IMR-90 (cell line): ENCODE results near the gene ALOX12. TPM values are rescaled to one million over a fixed set of nuclear protein-coding genes. Genes with fewer than 3 reads are reported as not detected.

Source experiments
- ATAC-seq: fragments of 200-7000 bp; cut with Tn5 transposase; 2 replicates; pipeline ENCODE4 v1.9.1; 2020; ENCODE audit warnings: low read depth, mild to moderate bottlenecking, moderate library complexity
- BruUV-seq: library from RNA; stranded (reverse); fragments of 400-500 nt; replicated peaks from 2 replicates; lab custom pipeline; 2021; lab: Mats Ljungman, UMichigan
- CTCF ChIA-PET: fragments of 300-600 bp; formaldehyde crosslinking; extraction: SDS; loops from one replicate; lab custom pipeline; 2021; ENCODE audit warnings: antibody characterized with exemption; lab: Yijun Ruan, JAX
- POLR2A ChIA-PET: fragments of 300-600 bp; sonication (Branson Sonifier 250); formaldehyde crosslinking; loops from one replicate; lab custom pipeline; 2022; ENCODE audit warnings: antibody characterized with exemption; ENCODE audit not compliant: unreplicated experiment; lab: Charles Lee
- DNase-seq: peaks from one replicate; pipeline ENCODE4 v3.0.0; 2013
- H2AFZ ChIP-seq: replicated peaks from 2 replicates; pipeline ENCODE3; 2013; ENCODE audit warnings: low read length, mild to moderate bottlenecking; ENCODE audit not compliant: poor library complexity
- H2AK5ac ChIP-seq: 2 replicates; pipeline ENCODE4 v1.6.1; 2013; ENCODE audit warnings: low read depth, low read length, inconsistent platforms
- H2AK9ac ChIP-seq: replicated peaks from 2 replicates; pipeline ENCODE3; 2013; ENCODE audit warnings: mild to moderate bottlenecking, low read depth, low read length, moderate library complexity; ENCODE audit not compliant: poor library complexity
- H2BK120ac ChIP-seq: 2 replicates; pipeline ENCODE4 v1.6.1; 2013; ENCODE audit warnings: low read depth, low read length, inconsistent platforms
- H2BK15ac ChIP-seq: 3 replicates; pipeline ENCODE4 v1.6.1; 2013; ENCODE audit warnings: low read depth, low read length, inconsistent platforms
- H2BK20ac ChIP-seq: 2 replicates; pipeline ENCODE4 v1.6.1; 2013; ENCODE audit warnings: low read depth, mild to moderate bottlenecking, inconsistent platforms, low read length, moderate library complexity
- H2BK5ac ChIP-seq: 2 replicates; pipeline ENCODE4 v1.6.1; 2013; ENCODE audit warnings: mild to moderate bottlenecking, low read depth, low read length, inconsistent platforms; ENCODE audit not compliant: poor library complexity, severe bottlenecking
- H3K14ac ChIP-seq: replicated peaks from 2 replicates; pipeline ENCODE4 v1.6.1; 2013; ENCODE audit warnings: low read depth, low read length, inconsistent platforms
- H3K18ac ChIP-seq: 2 replicates; pipeline ENCODE4 v1.6.1; 2013; ENCODE audit warnings: low read depth, low read length, control low read depth
- H3K23ac ChIP-seq: 2 replicates; pipeline ENCODE4 v1.6.1; 2013; ENCODE audit warnings: low read depth, low read length, inconsistent platforms
- H3K27ac ChIP-seq: 2 replicates; pipeline ENCODE4 v1.5.1; 2013; ENCODE audit warnings: mild to moderate bottlenecking, control low read depth, low read length; ENCODE audit not compliant: insufficient read depth
- H3K27me3 ChIP-seq: 2 replicates; pipeline ENCODE4 v1.6.1; 2013; ENCODE audit warnings: low read length; ENCODE audit not compliant: control insufficient read depth, insufficient read depth
- H3K36me3 ChIP-seq: 2 replicates; pipeline ENCODE4 v1.6.1; 2013; ENCODE audit warnings: low read length, mixed read lengths; ENCODE audit not compliant: control insufficient read depth, insufficient read depth
- H3K4ac ChIP-seq: 2 replicates; pipeline ENCODE4 v1.6.1; 2013; ENCODE audit warnings: low read depth, low read length, inconsistent platforms
- H3K4me1 ChIP-seq: 2 replicates; pipeline ENCODE4 v1.6.1; 2013; ENCODE audit warnings: low read length, mixed read lengths; ENCODE audit not compliant: control insufficient read depth, insufficient read depth
- H3K4me2 ChIP-seq: 2 replicates; pipeline ENCODE4 v1.6.1; 2013; ENCODE audit warnings: low read depth, mild to moderate bottlenecking, control low read depth, low read length, moderate library complexity
- H3K4me3 ChIP-seq: 2 replicates; pipeline ENCODE4 v1.5.1; 2013; ENCODE audit warnings: low read depth, mild to moderate bottlenecking, control low read depth, low read length, moderate library complexity; ENCODE audit not compliant: insufficient read depth
- H3K56ac ChIP-seq: 2 replicates; pipeline ENCODE4 v1.6.1; 2013; ENCODE audit warnings: low read length, inconsistent platforms; ENCODE audit not compliant: insufficient read depth; ENCODE audit errors: extremely low read depth
- H3K79me1 ChIP-seq, 2 experiments: 2 replicates each; pipeline ENCODE4 v1.6.1; 2013; ENCODE audit warnings: low read length in 2 of 2, inconsistent platforms in 1 of 2, low read depth in 1 of 2
- H3K9ac ChIP-seq: 2 replicates; pipeline ENCODE4 v1.6.1; 2013; ENCODE audit warnings: low read depth, low read length, control low read depth
- H3K9me1 ChIP-seq: 2 replicates; pipeline ENCODE4 v1.6.1; 2013; ENCODE audit warnings: low read length, inconsistent platforms; ENCODE audit not compliant: insufficient read depth
- H3K9me3 ChIP-seq: 2 replicates; pipeline ENCODE4 v1.6.1; 2013; ENCODE audit warnings: low read length; ENCODE audit not compliant: control insufficient read depth, insufficient read depth
- H4K20me1 ChIP-seq: 2 replicates; pipeline ENCODE4 v1.6.1; 2013; ENCODE audit warnings: low read length, inconsistent platforms; ENCODE audit not compliant: insufficient read depth
- H4K5ac ChIP-seq: 2 replicates; pipeline ENCODE4 v1.6.1; 2013; ENCODE audit warnings: mild to moderate bottlenecking, low read depth, low read length, control low read depth
- H4K8ac ChIP-seq, 2 experiments: 2 replicates each; pipeline ENCODE4 v1.6.1; 2013; ENCODE audit warnings: low read depth in 2 of 2, low read length in 2 of 2, control low read depth in 1 of 2, inconsistent platforms in 1 of 2
- H4K91ac ChIP-seq: 2 replicates; pipeline ENCODE4 v1.6.1; 2013; ENCODE audit warnings: low read depth, low read length, inconsistent platforms; ENCODE audit not compliant: insufficient read depth
- BHLHE40 ChIP-seq: fragments of 150-350 bp; IDR thresholded peaks from 2 replicates; pipeline ENCODE4 v1.6.1; 2016; ENCODE audit warnings: mild to moderate bottlenecking, low read depth, low read length
- CEBPB ChIP-seq: IDR thresholded peaks from 2 replicates; pipeline ENCODE4 v1.6.1; 2012; ENCODE audit warnings: low read depth, low read length, improper control_type of control experiment
- CHD1 ChIP-seq: IDR thresholded peaks from 2 replicates; pipeline ENCODE4 v1.6.1; 2012; ENCODE audit warnings: low read depth, low read length, improper control_type of control experiment
- FOS ChIP-seq: fragments of 150-350 bp; IDR thresholded peaks from 2 replicates; pipeline ENCODE4 v1.6.1; 2016; ENCODE audit warnings: low read depth, low read length
- MAFK ChIP-seq: IDR thresholded peaks from 2 replicates; pipeline ENCODE4 v1.6.1; 2012; ENCODE audit warnings: low read depth, low read length, improper control_type of control experiment
- MAZ ChIP-seq: IDR thresholded peaks from 2 replicates; pipeline ENCODE4 v1.6.1; 2012; ENCODE audit warnings: low read depth, mild to moderate bottlenecking, low read length, improper control_type of control experiment, moderate library complexity, borderline replicate concordance
- MXI1 ChIP-seq: IDR thresholded peaks from 2 replicates; pipeline ENCODE4 v1.6.1; 2012; ENCODE audit warnings: low read depth, mild to moderate bottlenecking, low read length, moderate library complexity, borderline replicate concordance
- NFE2L2 ChIP-seq: fragments of 150-350 bp; IDR thresholded peaks from 2 replicates; pipeline ENCODE4 v1.6.1; 2016; ENCODE audit warnings: low read depth, mild to moderate bottlenecking, low read length
- POLR2A ChIP-seq: IDR thresholded peaks from 2 replicates; pipeline ENCODE4 v1.6.1; 2012; ENCODE audit warnings: mild to moderate bottlenecking, low read depth, low read length
- RAD21 ChIP-seq: IDR thresholded peaks from 2 replicates; pipeline ENCODE4 v1.6.1; 2012; ENCODE audit warnings: low read length, improper control_type of control experiment
- RCOR1 ChIP-seq: IDR thresholded peaks from 2 replicates; pipeline ENCODE4 v1.6.1; 2012; ENCODE audit warnings: mild to moderate bottlenecking, low read length, improper control_type of control experiment; ENCODE audit not compliant: insufficient replicate concordance
- RFX5 ChIP-seq: IDR thresholded peaks from 2 replicates; pipeline ENCODE4 v1.8.0; 2012; ENCODE audit warnings: low read depth, mild to moderate bottlenecking, low read length, moderate library complexity
- SMC3 ChIP-seq: fragments of 150-350 bp; IDR thresholded peaks from 2 replicates; pipeline ENCODE4 v1.6.1; 2016; ENCODE audit warnings: low read depth, mild to moderate bottlenecking, antibody characterized with exemption, low read length, moderate library complexity
- WGBS, 2 experiments: methylation state at CpG; one replicate each; pipeline versions ENCODE4 v1.1.5 to v1.1.7; 2013; ENCODE audit warnings: missing lambda C conversion rate in 2 of 2; ENCODE audit not compliant: insufficient read length in 1 of 2; ENCODE audit errors: extremely low coverage in 2 of 2; 5-methylcytosine and 5-hydroxymethylcytosine counted together
- dilution Hi-C: fragments of 300-500 bp; cut with HindIII; formaldehyde crosslinking; loops from one replicate; pipeline ENCODE4 v1.14.3; 2018; ENCODE audit warnings: low sequenced_read_pairs; ENCODE audit not compliant: unreplicated experiment
- in situ Hi-C: fragments of 300-500 bp; cut with MboI; formaldehyde crosslinking; loops from 3 replicates; pipeline ENCODE4 v1.14.3; 2019; ENCODE audit warnings: low sequenced_read_pairs, inconsistent platforms, mixed read lengths
- intact Hi-C: fragments of 100-400 bp; cut with micrococcal nuclease; formaldehyde crosslinking; loops from 2 replicates; pipeline ENCODE4 v1.10.0; 2022
- polyA plus RNA-seq, 3 experiments: library from polyadenylated mRNA; depleted of rRNA; stranded (reverse); fragments of >200 nt; gene quantifications; 2 replicates each; pipeline ENCODE4 v1.2.3, GENCODE V29; 2012; ENCODE audit warnings: low replicate concordance in 1 of 3
- total RNA-seq: library from RNA; depleted of rRNA; stranded (reverse); fragments of >200 nt; gene quantifications from 2 replicates; pipeline ENCODE4 v1.2.3, GENCODE V29; 2012
- TF ChIP-seq, protein P1 (sequence below): fragments of 150-350 bp; IDR thresholded peaks from 2 replicates; pipeline ENCODE4 v1.6.1; 2016; ENCODE audit warnings: low read depth, mild to moderate bottlenecking, low read length, moderate library complexity, borderline replicate concordance
- TF ChIP-seq, protein P2 (sequence below): fragments of 150-350 bp; IDR thresholded peaks from 2 replicates; pipeline ENCODE4 v1.6.1; 2017; ENCODE audit warnings: mild to moderate bottlenecking, antibody characterized with exemption, low read length, low read depth
- TF ChIP-seq, protein P3 (sequence below): conservative IDR thresholded peaks from 2 replicates; pipeline ENCODE4 v1.5.1; 2012; ENCODE audit warnings: mild to moderate bottlenecking, low read depth, low read length, improper control_type of control experiment

ALOX12 gene
- total and polyA plus RNA-seq, 2 of the 4 experiments (the other 2 are of a cell fraction): 0.03 TPM; not detected in 1

- Histone ChIP-seq H3K9me1 (no peaks in the 10 kb centered on the region), H3K4me2 (no peak overlapping the region), H3K9ac (no peak overlapping the region), H4K5ac (no peak overlapping the region), H3K4ac (no peak overlapping the region), H3K4me3 (no peak overlapping the region), H2BK120ac (no peak overlapping the region), H3K27me3 (peaks cover 17% of the 10 kb centered on the region; the same call in 1 of the 2 replicates), H4K8ac (no peak overlapping the region), H3K14ac (no peak overlapping the region), H3K18ac (no peak overlapping the region), H3K27ac (no peak overlapping the region), H4K20me1 (no peaks in the 10 kb centered on the region), H3K36me3 (no peaks in the 10 kb centered on the region), H2BK15ac (no peak overlapping the region), H3K56ac (no peak overlapping the region), H2AFZ (peak overlapping the region; percentile 5), H3K4me1 (no peaks in the 10 kb centered on the region), H2BK20ac (no peak overlapping the region), H3K23ac (no peak overlapping the region), H2AK9ac (no peak overlapping the region), H4K91ac (no peak overlapping the region), H2AK5ac (no peak overlapping the region), H2BK5ac (no peak overlapping the region), H3K79me1 (no peaks in the 10 kb centered on the region), H3K9me3 (no peaks in the 10 kb centered on the region)
- DNase-seq (no peak), ATAC-seq (no peak)
- dilution Hi-C loops: no loop called here
- in situ Hi-C loops: no loop called here
- intact Hi-C loops: no loop called here
- TF ChIP-seq NFE2L2 (no peak), CEBPB (no peak), MXI1 (no peak), SMC3 (no peak), FOS (no peak), BHLHE40 (no peak), RCOR1 (no peak), CHD1 (no peak), RAD21 (no peak), MAFK (no peak), POLR2A (no peak), RFX5 (no peak), MAZ (no peak)
- TF ChIP-seq, protein P1, sequence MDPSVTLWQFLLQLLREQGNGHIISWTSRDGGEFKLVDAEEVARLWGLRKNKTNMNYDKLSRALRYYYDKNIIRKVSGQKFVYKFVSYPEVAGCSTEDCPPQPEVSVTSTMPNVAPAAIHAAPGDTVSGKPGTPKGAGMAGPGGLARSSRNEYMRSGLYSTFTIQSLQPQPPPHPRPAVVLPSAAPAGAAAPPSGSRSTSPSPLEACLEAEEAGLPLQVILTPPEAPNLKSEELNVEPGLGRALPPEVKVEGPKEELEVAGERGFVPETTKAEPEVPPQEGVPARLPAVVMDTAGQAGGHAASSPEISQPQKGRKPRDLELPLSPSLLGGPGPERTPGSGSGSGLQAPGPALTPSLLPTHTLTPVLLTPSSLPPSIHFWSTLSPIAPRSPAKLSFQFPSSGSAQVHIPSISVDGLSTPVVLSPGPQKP: no peak
- TF ChIP-seq, protein P2, sequence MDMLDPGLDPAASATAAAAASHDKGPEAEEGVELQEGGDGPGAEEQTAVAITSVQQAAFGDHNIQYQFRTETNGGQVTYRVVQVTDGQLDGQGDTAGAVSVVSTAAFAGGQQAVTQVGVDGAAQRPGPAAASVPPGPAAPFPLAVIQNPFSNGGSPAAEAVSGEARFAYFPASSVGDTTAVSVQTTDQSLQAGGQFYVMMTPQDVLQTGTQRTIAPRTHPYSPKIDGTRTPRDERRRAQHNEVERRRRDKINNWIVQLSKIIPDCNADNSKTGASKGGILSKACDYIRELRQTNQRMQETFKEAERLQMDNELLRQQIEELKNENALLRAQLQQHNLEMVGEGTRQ: no peak
- TF ChIP-seq, protein P3, sequence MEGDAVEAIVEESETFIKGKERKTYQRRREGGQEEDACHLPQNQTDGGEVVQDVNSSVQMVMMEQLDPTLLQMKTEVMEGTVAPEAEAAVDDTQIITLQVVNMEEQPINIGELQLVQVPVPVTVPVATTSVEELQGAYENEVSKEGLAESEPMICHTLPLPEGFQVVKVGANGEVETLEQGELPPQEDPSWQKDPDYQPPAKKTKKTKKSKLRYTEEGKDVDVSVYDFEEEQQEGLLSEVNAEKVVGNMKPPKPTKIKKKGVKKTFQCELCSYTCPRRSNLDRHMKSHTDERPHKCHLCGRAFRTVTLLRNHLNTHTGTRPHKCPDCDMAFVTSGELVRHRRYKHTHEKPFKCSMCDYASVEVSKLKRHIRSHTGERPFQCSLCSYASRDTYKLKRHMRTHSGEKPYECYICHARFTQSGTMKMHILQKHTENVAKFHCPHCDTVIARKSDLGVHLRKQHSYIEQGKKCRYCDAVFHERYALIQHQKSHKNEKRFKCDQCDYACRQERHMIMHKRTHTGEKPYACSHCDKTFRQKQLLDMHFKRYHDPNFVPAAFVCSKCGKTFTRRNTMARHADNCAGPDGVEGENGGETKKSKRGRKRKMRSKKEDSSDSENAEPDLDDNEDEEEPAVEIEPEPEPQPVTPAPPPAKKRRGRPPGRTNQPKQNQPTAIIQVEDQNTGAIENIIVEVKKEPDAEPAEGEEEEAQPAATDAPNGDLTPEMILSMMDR: no peak
- ChIA-PET CTCF (interaction anchor here (0.5 kb wide), 1 partner anchor 287 kb away, joined by 4 read pairs; no protein-coding TSS in a partner anchor), POLR2A (interaction anchor here (0.7 kb wide), 1 partner anchor 9 kb away, joined by 4 read pairs; the partner anchor contains the start of gene SLC16A13)
- WGBS, 2 experiments: 36% methylated on average over 8 of the region's 13 CpGs; no CpG with 5 or more reads in 1 of the 2 experiments
- no TSS peak for BruUV-seq
These were observed 31.5 kb downstream of the ALOX12 start for GRCh38 chr17:7027335-7027734.
